Fibroblast of the aortic adventitia (primary cell): ENCODE measurements around the gene CUBN. TPM values are rescaled to one million over a fixed set of nuclear protein-coding genes. Genes with fewer than 3 reads are reported as not detected.

ENCODE experiments used
- DNase-seq: peaks from one replicate; pipeline ENCODE4 v3.0.0-alpha.2; 2010; ENCODE audit warnings: low read depth
- H3K4me3 ChIP-seq: 2 replicates; pipeline ENCODE4 v1.5.1; 2011; ENCODE audit warnings: low read depth, mild to moderate bottlenecking, control low read depth, low read length, moderate library complexity
- total RNA-seq: library from RNA; depleted of rRNA; stranded (reverse); fragments of >200 nt; gene quantifications from 2 replicates; pipeline ENCODE4 v1.2.3, GENCODE V29; 2012; ENCODE audit warnings: low replicate concordance
- TF ChIP-seq, protein P1 (sequence below): IDR thresholded peaks from 2 replicates; pipeline ENCODE4 v1.5.1; 2011; ENCODE audit warnings: mild to moderate bottlenecking, low read length, control low read depth, inconsistent platforms; ENCODE audit not compliant: insufficient read depth

Gene CUBN
- total RNA-seq, 1 donor = 4.2 TPM

- no peak overlapping the region for H3K4me3 ChIP-seq
- no peak for DNase-seq
- TF ChIP-seq, protein P1, sequence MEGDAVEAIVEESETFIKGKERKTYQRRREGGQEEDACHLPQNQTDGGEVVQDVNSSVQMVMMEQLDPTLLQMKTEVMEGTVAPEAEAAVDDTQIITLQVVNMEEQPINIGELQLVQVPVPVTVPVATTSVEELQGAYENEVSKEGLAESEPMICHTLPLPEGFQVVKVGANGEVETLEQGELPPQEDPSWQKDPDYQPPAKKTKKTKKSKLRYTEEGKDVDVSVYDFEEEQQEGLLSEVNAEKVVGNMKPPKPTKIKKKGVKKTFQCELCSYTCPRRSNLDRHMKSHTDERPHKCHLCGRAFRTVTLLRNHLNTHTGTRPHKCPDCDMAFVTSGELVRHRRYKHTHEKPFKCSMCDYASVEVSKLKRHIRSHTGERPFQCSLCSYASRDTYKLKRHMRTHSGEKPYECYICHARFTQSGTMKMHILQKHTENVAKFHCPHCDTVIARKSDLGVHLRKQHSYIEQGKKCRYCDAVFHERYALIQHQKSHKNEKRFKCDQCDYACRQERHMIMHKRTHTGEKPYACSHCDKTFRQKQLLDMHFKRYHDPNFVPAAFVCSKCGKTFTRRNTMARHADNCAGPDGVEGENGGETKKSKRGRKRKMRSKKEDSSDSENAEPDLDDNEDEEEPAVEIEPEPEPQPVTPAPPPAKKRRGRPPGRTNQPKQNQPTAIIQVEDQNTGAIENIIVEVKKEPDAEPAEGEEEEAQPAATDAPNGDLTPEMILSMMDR = no peak
Measured at GRCh38 chr10:17010363-17011145, 119.1 kb downstream of the CUBN start.

GRCh38 chr10:17009212-17009700, 120.4 kb downstream of the CUBN start:
- no peak overlapping the region for H3K4me3 ChIP-seq
- DNase-seq = peak; percentile 77
- TF ChIP-seq, protein P1 = no peak

DNA sequence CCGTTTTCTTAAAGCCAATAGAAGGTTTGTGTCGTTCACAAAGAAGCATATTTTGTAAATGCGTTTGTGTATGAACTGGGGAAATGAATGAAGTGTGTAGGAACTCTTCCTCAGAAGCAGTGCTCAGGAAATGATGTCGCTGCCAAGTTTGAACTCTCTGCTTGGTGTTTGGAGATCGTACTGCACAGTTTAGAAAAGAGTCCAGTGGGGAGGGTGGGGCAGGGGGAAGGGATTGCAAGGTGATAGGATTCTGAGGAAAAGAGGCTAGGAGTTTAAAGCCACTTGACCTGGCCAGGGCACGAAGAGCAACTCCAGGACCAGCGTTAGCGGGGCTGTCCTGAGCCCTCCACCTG, 122.2 kb downstream of the CUBN start:
- no peak overlapping the region for H3K4me3 ChIP-seq
- no peak for DNase-seq
- TF ChIP-seq, protein P1 = no peak

DNA sequence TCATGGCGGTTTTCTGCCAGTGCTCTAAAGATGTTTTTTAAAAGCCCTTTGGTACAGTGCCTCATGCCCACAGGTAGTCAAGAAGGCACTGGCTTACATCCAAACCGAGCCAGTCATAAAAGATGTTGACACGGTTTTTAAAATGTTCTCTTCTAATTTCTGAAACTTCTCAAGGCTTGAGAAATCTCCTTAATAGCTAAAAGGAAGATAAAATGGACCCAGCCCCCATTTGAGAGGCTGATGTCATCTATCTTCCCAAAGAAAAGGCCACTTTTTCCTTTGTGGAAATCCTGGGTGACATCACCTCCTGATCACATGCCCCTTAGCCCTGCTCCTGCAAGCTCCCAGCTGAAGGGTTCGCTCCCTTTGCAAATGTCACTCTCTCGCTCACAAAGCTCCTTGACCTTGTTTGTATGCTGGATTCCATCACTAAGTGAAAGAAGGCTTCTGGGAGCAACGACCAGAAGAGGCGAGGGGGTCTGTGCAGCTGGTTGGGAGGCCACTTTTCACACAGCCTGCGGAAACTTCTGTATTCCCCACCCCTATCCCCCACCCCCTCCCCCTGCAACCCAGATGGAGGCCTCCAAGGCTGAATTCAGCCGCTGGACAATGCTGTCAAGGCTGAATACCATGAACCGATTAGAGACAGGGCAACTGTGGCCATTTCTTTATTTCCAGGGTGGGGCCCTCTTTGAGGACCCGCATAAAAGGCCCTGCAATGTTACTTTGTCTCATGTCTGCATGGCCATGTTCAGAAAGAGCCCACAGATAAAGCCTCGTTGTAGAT, 122.8 kb downstream of the CUBN start:
- no peak overlapping the region for H3K4me3 ChIP-seq
- TF ChIP-seq, protein P1 = no peak
- DNase-seq = no peak

DNA sequence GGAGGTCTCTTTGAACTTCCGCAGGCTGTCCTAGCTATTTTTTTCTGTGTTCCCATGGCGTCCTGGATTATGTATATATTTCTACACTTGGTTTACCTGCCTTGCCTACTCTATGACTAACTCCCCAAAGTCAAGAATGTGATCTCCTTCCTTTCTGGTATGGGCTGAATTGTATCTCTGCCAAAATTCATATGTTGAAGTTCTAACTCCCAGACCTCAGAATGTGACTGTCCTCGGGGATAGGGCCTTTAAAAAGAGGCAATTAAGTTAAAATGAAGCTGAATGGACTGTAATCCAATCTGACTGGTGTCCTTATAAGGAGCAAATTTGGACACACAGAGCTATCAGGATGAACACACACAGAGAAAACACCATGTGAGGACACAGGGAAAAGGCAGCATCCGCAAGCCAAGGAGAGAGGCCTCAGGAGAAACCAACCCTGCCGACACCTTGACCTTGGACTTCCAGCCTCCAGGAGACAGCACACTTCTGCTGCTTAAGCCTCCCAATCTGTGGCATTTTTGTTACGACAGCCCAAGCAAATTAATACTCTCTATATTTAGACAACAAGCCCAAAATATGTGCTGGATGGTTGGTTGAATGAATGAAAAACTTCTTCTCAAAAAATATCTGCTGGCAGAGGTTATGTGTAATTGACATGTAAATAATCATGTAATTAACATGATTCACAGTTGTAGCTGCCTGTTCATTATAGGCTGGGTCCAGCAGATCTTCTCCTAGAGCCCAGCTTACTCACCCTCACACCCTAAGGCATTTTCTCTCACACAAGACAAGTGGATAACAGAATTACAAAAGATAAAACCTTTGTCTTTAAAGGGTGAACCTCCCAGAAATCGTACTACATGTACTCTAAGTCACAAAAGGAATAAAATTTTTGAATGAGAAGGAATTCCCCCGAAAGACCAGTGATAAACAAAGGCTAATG, 123.7 kb downstream of the CUBN start:
- DNase-seq = no peak
- no peak overlapping the region for H3K4me3 ChIP-seq
- TF ChIP-seq, protein P1 = no peak

DNA sequence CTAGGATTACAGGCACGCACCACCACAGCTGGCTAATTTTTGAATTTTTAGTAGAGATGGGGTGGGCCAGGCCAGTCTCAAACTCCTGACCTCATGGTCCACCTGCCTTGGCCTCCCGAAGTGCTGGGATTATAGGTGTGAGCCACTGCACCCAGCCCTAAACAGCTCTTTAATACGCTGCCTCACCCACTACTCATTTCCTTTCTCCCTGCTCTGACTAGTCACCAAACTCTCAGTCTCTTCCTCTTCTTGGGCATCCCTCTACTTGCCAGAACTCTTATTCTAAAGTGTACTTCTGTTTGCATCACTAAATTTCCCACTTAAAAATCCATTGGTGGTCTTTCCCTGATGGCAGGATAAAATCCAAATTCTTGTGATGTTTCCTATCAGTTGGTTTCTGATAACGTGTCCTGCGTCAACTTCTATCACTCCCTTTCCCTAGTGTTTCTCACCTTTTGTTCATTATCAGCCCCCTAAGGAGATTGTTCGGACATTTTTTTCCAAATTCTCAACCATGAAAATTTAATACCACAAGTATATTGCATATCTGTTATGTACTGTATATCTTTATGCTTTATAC, 124.7 kb downstream of the CUBN start:
- no peak for DNase-seq
- H3K4me3 ChIP-seq = no peak overlapping the region
- TF ChIP-seq, protein P1 = no peak
